Ovary (tissue), 9 donors: ENCODE data around the gene MAPKAP1. TPM values are rescaled to one million over a fixed set of nuclear protein-coding genes. Genes with fewer than 3 reads are reported as not detected.
A peak's percentile ranks its signal among the peaks of the same experiment; 100 is the strongest.

Experiments used
- DNase-seq, 5 donors: peaks; one replicate each; pipeline ENCODE4 v3.0.0-alpha.2; 2019 to 2020
- H3K27ac ChIP-seq, 2 donors: fragments of 200-600 bp; one replicate each; pipeline versions ENCODE4 v1.5.1 to v1.8.0; 2019 to 2022
- H3K27me3 ChIP-seq: fragments of 200-600 bp; one replicate; pipeline ENCODE4 v1.8.0; 2022
- H3K36me3 ChIP-seq: fragments of 200-600 bp; sonication (generic); one replicate; pipeline ENCODE4 v1.5.1; 2019
- H3K4me1 ChIP-seq: one replicate; pipeline ENCODE4 v1.8.1; 2013; ENCODE audit warnings: mild to moderate bottlenecking, moderate library complexity; ENCODE audit not compliant: insufficient read depth
- H3K4me3 ChIP-seq: fragments of 200-600 bp; sonication (generic); one replicate; pipeline ENCODE4 v1.5.1; 2017
- H3K9me3 ChIP-seq, 2 donors: fragments of 200-600 bp in 1 of 2; sonication (generic) in 1 of 2; one replicate each; pipeline versions ENCODE4 v1.5.1 to v1.8.1; 2013 to 2019; ENCODE audit warnings: mild to moderate bottlenecking in 1 of 2, moderate library complexity in 1 of 2
- EP300 ChIP-seq: sonication (generic); formaldehyde crosslinking; IDR thresholded peaks from one replicate; pipeline ENCODE4 v1.6.1; 2017; ENCODE audit warnings: antibody characterized with exemption
- POLR2A ChIP-seq: fragments of 450-650 bp; IDR thresholded peaks from one replicate; pipeline ENCODE4 v1.6.1; 2017; ENCODE audit warnings: antibody characterized with exemption, mild to moderate bottlenecking, moderate library complexity
- WGBS, 3 donors: extraction: QIAGEN DNeasy Blood & Tissue Kit in 1 of 3; methylation state at CpG; one replicate each; pipeline versions ENCODE4 v1.1.5 to v1.1.7; 2013 to 2017; 5-methylcytosine and 5-hydroxymethylcytosine counted together
- intact Hi-C, 4 donors: fragments of 100-400 bp; cut with DNase I; formaldehyde crosslinking; loops; one replicate each; pipeline versions ENCODE4 v1.11.0 to v1.15.1; 2022 to 2023
- polyA plus RNA-seq, 2 donors: library from polyadenylated mRNA; stranded (reverse); fragments of 200-250 nt in 1 of 2; fragments of 350-450 nt in 1 of 2; fragmentation: Illumina TruSeq in 1 of 2; extraction: RNeasy Lipid Tissue Mini Kit (QIAGEN cat#74804) in 1 of 2; gene quantifications; one replicate each; pipeline ENCODE4 v1.2.3, GENCODE V29; 2013 to 2014
- total RNA-seq, 7 donors: library from RNA; depleted of rRNA in 2 of 7; stranded (reverse); fragments of >200 nt in 2 of 7; fragmentation: NEBNext Ultra II Directional in 3 of 7; extraction: Animal tissue kit (Norgen Biotek cat#: 25700) in 3 of 7; gene quantifications; one replicate each; pipeline versions ENCODE4 v1.1.0 to v1.2.4, GENCODE V29; 2016 to 2023
- TF ChIP-seq, protein P1 (sequence below), 3 donors: fragments of 450-650 bp in 2 of 3; fragments of 200-600 bp in 1 of 3; IDR thresholded peaks; one replicate each; pipeline versions ENCODE4 v1.5.1 to v1.8.0; 2016 to 2022; ENCODE audit warnings: antibody characterized with exemption in 3 of 3, mild to moderate bottlenecking in 1 of 3
- donor health status: DM: no; HTN: no; CAD: no; lungs with moderate emphysema.
- donor health status: DM: no; HTN: no; CAD: no.
- donor health status: Bipolar disorder and iron deficiency.
- donor health status: DM: yes; HTN: yes; CAD: no.
- donor health status: DM: no; HTN: no; CAD: no.
- donor health status: DM: yes; HTN: yes; CAD: no.

Gene MAPKAP1
- total and polyA plus RNA-seq, 9 donors = 43.3 to 86.5 (median 50.2) TPM

DNA sequence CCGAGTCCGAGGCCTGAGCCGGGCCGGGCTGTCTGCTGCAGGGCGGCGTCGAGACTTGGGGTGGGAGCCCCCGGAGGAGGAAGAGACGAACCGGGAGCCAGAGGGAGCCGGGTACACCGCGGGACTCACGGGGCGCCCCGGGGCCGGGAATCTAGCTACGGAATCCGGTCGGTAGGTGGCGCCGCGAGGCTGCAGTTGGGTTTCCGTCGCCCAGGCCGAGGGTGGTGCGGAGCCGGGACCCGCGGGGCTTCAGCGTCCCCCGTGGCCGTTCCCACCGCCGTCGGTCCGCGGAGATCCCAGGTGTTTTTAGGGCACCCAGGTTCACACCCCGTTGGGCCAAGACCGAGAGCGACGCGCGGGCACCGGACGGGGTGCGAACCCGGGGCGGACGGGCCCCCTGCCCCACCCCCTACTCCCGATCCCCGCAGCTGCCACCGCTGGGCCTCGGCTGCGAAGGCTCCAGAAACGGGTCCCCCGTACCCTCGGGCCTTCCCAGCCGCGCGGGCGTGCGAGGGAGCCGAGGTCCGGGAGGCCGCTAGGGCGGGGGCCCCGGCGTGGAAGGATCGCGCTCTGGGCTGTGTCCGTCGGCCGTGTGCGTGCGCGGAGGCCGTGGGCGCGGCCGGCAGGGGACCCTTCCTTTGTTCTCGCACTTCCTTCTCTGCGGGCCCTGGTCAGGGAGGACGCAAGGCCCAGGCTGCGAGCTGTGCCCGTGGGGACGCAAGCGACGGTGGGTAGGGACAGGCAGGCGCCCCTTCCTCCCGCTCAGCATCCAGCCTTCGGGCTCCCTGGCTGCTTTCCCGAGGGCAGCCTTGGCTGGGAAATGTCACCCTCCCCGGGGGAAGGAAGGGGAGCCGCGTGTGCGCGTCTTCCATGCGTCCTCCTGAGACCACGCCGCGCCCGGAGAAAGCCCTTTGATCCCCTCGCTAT lies 298.8 kb downstream of the MAPKAP1 start:
- Histone ChIP-seq H3K36me3 (no peaks in the 10 kb centered on the region), H3K27ac (peak overlapping the region; percentile 75 to 89), H3K9me3 (no peaks in the 10 kb centered on the region), H3K4me1 (peaks cover 6% of the 10 kb centered on the region), H3K27me3 (no peaks in the 10 kb centered on the region), H3K4me3 (peak overlapping the region; percentile 70)
- WGBS, 3 donors = 2 to 5% (median 3%) methylated on average over 74 to 104 of the region's 104 CpGs
- intact Hi-C loops = loop anchor here (5.0 to 10.0 kb wide), 7 partner anchors 149 to 1087 kb away; no protein-coding TSS in a partner anchor
- DNase-seq = peak; percentile 82 to 93 (median 89)
- no peak for TF ChIP-seq EP300
- TF ChIP-seq, protein P1, sequence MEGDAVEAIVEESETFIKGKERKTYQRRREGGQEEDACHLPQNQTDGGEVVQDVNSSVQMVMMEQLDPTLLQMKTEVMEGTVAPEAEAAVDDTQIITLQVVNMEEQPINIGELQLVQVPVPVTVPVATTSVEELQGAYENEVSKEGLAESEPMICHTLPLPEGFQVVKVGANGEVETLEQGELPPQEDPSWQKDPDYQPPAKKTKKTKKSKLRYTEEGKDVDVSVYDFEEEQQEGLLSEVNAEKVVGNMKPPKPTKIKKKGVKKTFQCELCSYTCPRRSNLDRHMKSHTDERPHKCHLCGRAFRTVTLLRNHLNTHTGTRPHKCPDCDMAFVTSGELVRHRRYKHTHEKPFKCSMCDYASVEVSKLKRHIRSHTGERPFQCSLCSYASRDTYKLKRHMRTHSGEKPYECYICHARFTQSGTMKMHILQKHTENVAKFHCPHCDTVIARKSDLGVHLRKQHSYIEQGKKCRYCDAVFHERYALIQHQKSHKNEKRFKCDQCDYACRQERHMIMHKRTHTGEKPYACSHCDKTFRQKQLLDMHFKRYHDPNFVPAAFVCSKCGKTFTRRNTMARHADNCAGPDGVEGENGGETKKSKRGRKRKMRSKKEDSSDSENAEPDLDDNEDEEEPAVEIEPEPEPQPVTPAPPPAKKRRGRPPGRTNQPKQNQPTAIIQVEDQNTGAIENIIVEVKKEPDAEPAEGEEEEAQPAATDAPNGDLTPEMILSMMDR (IDR thresholded peaks at IDR 0.05) = peak; percentile 87 to 89 (median 89)
- TF ChIP-seq POLR2A = peak; percentile 20

- H3K27me3 ChIP-seq = no peaks in the 10 kb centered on the region
- H3K4me3 ChIP-seq = peak overlapping the region; percentile 70
- H3K4me1 ChIP-seq = peaks cover 6% of the 10 kb centered on the region
- no peaks in the 10 kb centered on the region for H3K9me3 ChIP-seq
- 32 to 39% (median 36%) methylated on average over 16 to 17 of the region's 17 CpGs for WGBS, 3 donors
- H3K27ac ChIP-seq = peak overlapping the region in 1 of 2 donors; percentile 89
- intact Hi-C loops = loop anchor here (5.0 to 10.0 kb wide), 7 partner anchors 150 to 1087 kb away; no protein-coding TSS in a partner anchor
- DNase-seq = no peak
- H3K36me3 ChIP-seq = no peaks in the 10 kb centered on the region
- TF ChIP-seq POLR2A (no peak), EP300 (no peak)
- TF ChIP-seq, protein P1 (IDR thresholded peaks at IDR 0.05) = no peak
These were observed 299.5 kb downstream of the MAPKAP1 start for GRCh38 chr9:125407432-125407973.

- Histone ChIP-seq H3K27me3 (no peaks in the 10 kb centered on the region), H3K36me3 (no peaks in the 10 kb centered on the region), H3K27ac (no peak overlapping the region), H3K4me1 (peaks cover 6% of the 10 kb centered on the region), H3K4me3 (no peak overlapping the region), H3K9me3 (no peaks in the 10 kb centered on the region)
- TF ChIP-seq, protein P1 (IDR thresholded peaks at IDR 0.05) = no peak
- TF ChIP-seq POLR2A = no peak
- TF ChIP-seq EP300 = no peak
- intact Hi-C loops = loop anchor here (5.0 to 10.0 kb wide), 7 partner anchors 151 to 1088 kb away; no protein-coding TSS in a partner anchor
- 95 to 96% (median 96%) methylated on average over 13 of the region's 13 CpGs for WGBS, 3 donors
- no peak for DNase-seq
These were observed 300.3 kb downstream of the MAPKAP1 start for GRCh38 chr9:125406810-125407087.

DNA sequence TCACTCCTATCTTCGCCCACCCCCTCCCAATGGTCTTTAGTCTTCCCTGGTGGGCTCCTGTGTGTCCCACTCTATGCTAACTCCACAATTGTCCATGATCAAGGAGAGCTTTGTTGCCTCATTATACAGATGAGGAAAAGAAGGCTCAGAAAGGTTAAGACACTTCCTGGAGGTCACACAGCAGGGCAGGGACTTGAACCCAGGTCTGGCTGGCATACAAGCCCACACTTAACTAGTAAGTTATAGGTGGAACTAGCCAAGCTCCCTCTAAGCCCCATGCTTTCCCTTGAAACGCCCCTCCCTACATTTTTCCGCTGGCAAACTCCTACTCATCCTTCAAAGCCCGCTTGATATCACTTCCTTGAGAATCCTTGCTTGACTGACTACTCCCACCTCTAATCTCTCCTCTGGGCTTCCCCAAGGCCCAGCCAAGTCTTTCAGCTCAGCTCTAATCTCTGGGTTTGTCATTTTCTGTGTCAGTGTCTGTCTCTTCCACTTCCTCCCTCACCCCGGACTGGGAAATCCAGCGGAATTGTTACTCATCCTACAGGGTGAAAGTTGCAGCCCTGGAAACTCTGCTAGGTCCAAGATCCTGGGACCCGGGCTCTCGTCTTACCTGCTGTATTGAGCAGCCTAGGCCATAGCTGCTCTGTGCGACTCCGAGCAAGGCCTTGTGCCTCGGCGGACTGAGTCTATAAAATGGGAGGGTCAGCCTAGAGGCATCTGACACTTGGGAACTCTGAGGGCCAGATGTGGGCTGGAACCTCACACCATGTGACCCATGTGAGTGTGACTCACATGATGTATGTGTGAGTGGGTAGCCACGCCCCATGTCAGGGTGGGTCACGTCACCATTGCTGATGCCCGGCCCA lies 300.8 kb downstream of the MAPKAP1 start:
- peaks cover 6% of the 10 kb centered on the region for H3K4me1 ChIP-seq
- intact Hi-C loops = loop anchor here (5.0 to 10.0 kb wide), 7 partner anchors 151 to 1089 kb away; no protein-coding TSS in a partner anchor
- no peaks in the 10 kb centered on the region for H3K9me3 ChIP-seq
- H3K36me3 ChIP-seq = no peaks in the 10 kb centered on the region
- H3K27ac ChIP-seq = no peak overlapping the region
- DNase-seq = no peak
- WGBS, 3 donors = 91 to 95% (median 93%) methylated on average over 15 of the region's 15 CpGs
- H3K4me3 ChIP-seq = no peak overlapping the region
- H3K27me3 ChIP-seq = no peaks in the 10 kb centered on the region
- TF ChIP-seq POLR2A (no peak), EP300 (no peak)
